Neural crest cell (in vitro differentiated cells): ENCODE data around the gene COL5A1. TPM values are rescaled to one million over a fixed set of nuclear protein-coding genes. Genes with fewer than 3 reads are reported as not detected.
A peak's percentile ranks its signal among the peaks of the same experiment; 100 is the strongest.

Source experiments
- DNase-seq: peaks from one replicate; pipeline ENCODE4 v3.0.0; 2021; ENCODE audit warnings: low read depth, mixed read lengths, low spot score
- H3K27ac Mint-ChIP-seq: one replicate; pipeline ENCODE4 v1.8.0; 2021; ENCODE audit warnings: mild to moderate bottlenecking, mixed read lengths; ENCODE audit not compliant: unreplicated experiment
- H3K27me3 Mint-ChIP-seq: 2 replicates; pipeline ENCODE4 v1.8.0; 2021; ENCODE audit warnings: low read depth, mild to moderate bottlenecking, mixed read lengths
- H3K36me3 Mint-ChIP-seq: 2 replicates; pipeline ENCODE4 v1.8.0; 2021; ENCODE audit warnings: low read depth, mild to moderate bottlenecking, mixed read lengths
- H3K4me1 Mint-ChIP-seq: 2 replicates; pipeline ENCODE4 v1.8.0; 2021; ENCODE audit warnings: mixed read lengths
- H3K4me3 Mint-ChIP-seq: one replicate; pipeline ENCODE4 v1.8.0; 2021; ENCODE audit warnings: mild to moderate bottlenecking, mixed read lengths
- H3K9me3 Mint-ChIP-seq: 2 replicates; pipeline ENCODE4 v1.8.0; 2021; ENCODE audit warnings: mixed read lengths
- CTCF ChIP-seq: fragments of 200-600 bp; sonication (generic); conservative IDR thresholded peaks from 2 replicates; pipeline ENCODE4 v1.5.0; 2021; ENCODE audit warnings: antibody characterized with exemption, mild to moderate bottlenecking
- total RNA-seq: library from RNA; stranded (reverse); gene quantifications from 2 replicates; pipeline ENCODE4 v1.2.1, GENCODE V29; 2021

COL5A1 gene
- total RNA-seq, 1 donor from 2014 or later = 19.4 TPM

GRCh38 chr9:134733480-134734232 lies 92.1 kb downstream of the COL5A1 start:
- H3K27ac Mint-ChIP-seq = no peak overlapping the region
- H3K4me3 Mint-ChIP-seq = no peak overlapping the region
- TF ChIP-seq CTCF = no peak
- H3K9me3 Mint-ChIP-seq = no peaks in the 10 kb centered on the region
- no peaks in the 10 kb centered on the region for H3K4me1 Mint-ChIP-seq
- no peaks in the 10 kb centered on the region for H3K27me3 Mint-ChIP-seq
- no peak for DNase-seq
- no peaks in the 10 kb centered on the region for H3K36me3 Mint-ChIP-seq

GRCh38 chr9:134734270-134734669 lies 92.7 kb downstream of the COL5A1 start:
- H3K27ac Mint-ChIP-seq = no peak overlapping the region
- DNase-seq = no peak
- no peak for TF ChIP-seq CTCF
- no peaks in the 10 kb centered on the region for H3K36me3 Mint-ChIP-seq
- H3K4me1 Mint-ChIP-seq = peaks cover 3% of the 10 kb centered on the region
- H3K9me3 Mint-ChIP-seq = no peaks in the 10 kb centered on the region
- no peak overlapping the region for H3K4me3 Mint-ChIP-seq
- peaks cover 1% of the 10 kb centered on the region for H3K27me3 Mint-ChIP-seq

- Mint-ChIP-seq H3K4me3 (no peak overlapping the region), H3K4me1 (peaks cover 5% of the 10 kb centered on the region), H3K27me3 (peaks cover 2% of the 10 kb centered on the region), H3K36me3 (no peaks in the 10 kb centered on the region), H3K9me3 (no peaks in the 10 kb centered on the region), H3K27ac (no peak overlapping the region)
- no peak for DNase-seq
- TF ChIP-seq CTCF = no peak
These were observed 94.0 kb downstream of the COL5A1 start for GRCh38 chr9:134735441-134736175.

- Mint-ChIP-seq H3K27me3 (peaks cover 2% of the 10 kb centered on the region), H3K27ac (peak overlapping the region; percentile 1), H3K36me3 (no peaks in the 10 kb centered on the region), H3K4me1 (peaks cover 5% of the 10 kb centered on the region), H3K4me3 (no peak overlapping the region), H3K9me3 (no peaks in the 10 kb centered on the region)
- DNase-seq = no peak
- TF ChIP-seq CTCF = no peak
These were observed 95.3 kb downstream of the COL5A1 start for GRCh38 chr9:134736791-134737497.

GRCh38 chr9:134737842-134738580 lies 96.4 kb downstream of the COL5A1 start:
- H3K4me1 Mint-ChIP-seq = peaks cover 5% of the 10 kb centered on the region
- H3K4me3 Mint-ChIP-seq = no peak overlapping the region
- TF ChIP-seq CTCF = no peak
- H3K36me3 Mint-ChIP-seq = no peaks in the 10 kb centered on the region
- H3K27ac Mint-ChIP-seq = no peak overlapping the region
- no peaks in the 10 kb centered on the region for H3K9me3 Mint-ChIP-seq
- DNase-seq = no peak
- H3K27me3 Mint-ChIP-seq = peaks cover 2% of the 10 kb centered on the region
